ENCODE results near the gene CAV2. TPM values are rescaled to one million over a fixed set of nuclear protein-coding genes. Genes with fewer than 3 reads are reported as not detected.

The CAV2 gene, protein sequence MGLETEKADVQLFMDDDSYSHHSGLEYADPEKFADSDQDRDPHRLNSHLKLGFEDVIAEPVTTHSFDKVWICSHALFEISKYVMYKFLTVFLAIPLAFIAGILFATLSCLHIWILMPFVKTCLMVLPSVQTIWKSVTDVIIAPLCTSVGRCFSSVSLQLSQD
- total RNA-seq (2022) (155 and 171 TPM in 2 replicates), Bru-seq, nascent RNA (percentile 96 among the genes with signal in this experiment), BruChase-seq, experiment 1, labeled RNA remaining after a 6-hour chase (percentile 99 among the genes with signal in this experiment), BruChase-seq, experiment 2, labeled RNA remaining after a 2-hour chase (percentile 98 among the genes with signal in this experiment)
- long read RNA-seq, transcript CAV2-214 (2 exons, 787 nt), result minor isoform, 5 of 621 reads
- long read RNA-seq, transcript CAV2-201 (3 exons, 3,301 nt), result major isoform, 593 of 621 reads
- long read RNA-seq, partial matches to known transcripts, result 1 of 621 reads
- long read RNA-seq, other reads (novel, unspliced or antisense), result 18 of 621 reads

GRCh38 chr7:116499168-116500077 is at the start of gene CAV2:
TSS of gene CAV2 (plus strand) at chr7:116499738. CDS start at chr7:116499782, 44 bp downstream.
- ChIA-PET CTCF (interaction anchor here (0.5 to 2.7 kb wide), 9 partner anchors 13 to 240 kb away, joined by 3 to 20 read pairs (median 3); no protein-coding TSS in a partner anchor), POLR2A (interaction anchor here (0.7 to 14.6 kb wide), 26 partner anchors 11 to 287 kb away, joined by 3 to 241 read pairs (median 4); partner anchors contain the start of genes CAV1, MET and TES)
- DNase-seq (ENCODE audit: unreplicated experiment), result peak; percentile 86
- peak within 1 kb of the TSS; percentile 87 for H3K4me3 Mint-ChIP-seq (ENCODE audit: unreplicated experiment)
- intact Hi-C loops (cut with micrococcal nuclease), result loop anchor here (1.0 to 5.0 kb wide), 6 partner anchors 27 to 239 kb away; no protein-coding TSS in a partner anchor
- no peaks in the 10 kb centered on the region for H3K9me3 Mint-ChIP-seq (ENCODE audit: unreplicated experiment)
- H3K27ac Mint-ChIP-seq (ENCODE audit: low read depth, unreplicated experiment), result peak within 1 kb of the TSS; percentile 90
- peaks cover 32% of the 10 kb centered on the region for H3K4me1 Mint-ChIP-seq (ENCODE audit: insufficient read depth, unreplicated experiment)
- BruUV-seq (replicated peaks), result no TSS peak
- no peaks in the 10 kb centered on the region for H3K27me3 Mint-ChIP-seq (ENCODE audit: insufficient read depth, unreplicated experiment)
- TF ChIP-seq, protein P1, sequence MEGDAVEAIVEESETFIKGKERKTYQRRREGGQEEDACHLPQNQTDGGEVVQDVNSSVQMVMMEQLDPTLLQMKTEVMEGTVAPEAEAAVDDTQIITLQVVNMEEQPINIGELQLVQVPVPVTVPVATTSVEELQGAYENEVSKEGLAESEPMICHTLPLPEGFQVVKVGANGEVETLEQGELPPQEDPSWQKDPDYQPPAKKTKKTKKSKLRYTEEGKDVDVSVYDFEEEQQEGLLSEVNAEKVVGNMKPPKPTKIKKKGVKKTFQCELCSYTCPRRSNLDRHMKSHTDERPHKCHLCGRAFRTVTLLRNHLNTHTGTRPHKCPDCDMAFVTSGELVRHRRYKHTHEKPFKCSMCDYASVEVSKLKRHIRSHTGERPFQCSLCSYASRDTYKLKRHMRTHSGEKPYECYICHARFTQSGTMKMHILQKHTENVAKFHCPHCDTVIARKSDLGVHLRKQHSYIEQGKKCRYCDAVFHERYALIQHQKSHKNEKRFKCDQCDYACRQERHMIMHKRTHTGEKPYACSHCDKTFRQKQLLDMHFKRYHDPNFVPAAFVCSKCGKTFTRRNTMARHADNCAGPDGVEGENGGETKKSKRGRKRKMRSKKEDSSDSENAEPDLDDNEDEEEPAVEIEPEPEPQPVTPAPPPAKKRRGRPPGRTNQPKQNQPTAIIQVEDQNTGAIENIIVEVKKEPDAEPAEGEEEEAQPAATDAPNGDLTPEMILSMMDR (IDR thresholded peaks at IDR 0.05; ENCODE audit: unreplicated experiment), result no peak
- peaks cover 16% of the 10 kb centered on the region for H3K36me3 Mint-ChIP-seq (ENCODE audit: insufficient read depth, unreplicated experiment)

- H3K4me3 Mint-ChIP-seq (ENCODE audit: unreplicated experiment), result no peak overlapping the region
- no peak overlapping the region for H3K27ac Mint-ChIP-seq (ENCODE audit: low read depth, unreplicated experiment)
- H3K27me3 Mint-ChIP-seq (ENCODE audit: insufficient read depth, unreplicated experiment), result no peaks in the 10 kb centered on the region
- BruUV-seq (replicated peaks), result no TSS peak
- DNase-seq (ENCODE audit: unreplicated experiment), result no peak
- intact Hi-C loops (cut with micrococcal nuclease), result no loop called here
- ChIA-PET CTCF (interaction anchor here (0.7 kb wide), 1 partner anchor 223 kb away, joined by 4 read pairs; no protein-coding TSS in a partner anchor), POLR2A (interaction anchor here (0.6 to 0.9 kb wide), 3 partner anchors 55 to 120 kb away, joined by 3 read pairs; no protein-coding TSS in a partner anchor)
- H3K9me3 Mint-ChIP-seq (ENCODE audit: unreplicated experiment), result no peaks in the 10 kb centered on the region
- H3K36me3 Mint-ChIP-seq (ENCODE audit: insufficient read depth, unreplicated experiment), result no peaks in the 10 kb centered on the region
- TF ChIP-seq, protein P1 (IDR thresholded peaks at IDR 0.05; ENCODE audit: unreplicated experiment), result no peak
- peaks cover 22% of the 10 kb centered on the region for H3K4me1 Mint-ChIP-seq (ENCODE audit: insufficient read depth, unreplicated experiment)
Observed at GRCh38 chr7:116449950-116450349, 49.6 kb upstream of the CAV2 start.

GRCh38 chr7:116451957-116452729 is 47.4 kb upstream of the CAV2 start:
- CTCF ChIA-PET, result interaction anchor here (0.5 to 1.3 kb wide), 6 partner anchors 10 to 195 kb away, joined by 3 to 6 read pairs (median 3); no protein-coding TSS in a partner anchor
- DNase-seq (ENCODE audit: unreplicated experiment), result no peak
- Mint-ChIP-seq H3K27ac (ENCODE audit: low read depth, unreplicated experiment) (no peak overlapping the region), H3K27me3 (ENCODE audit: insufficient read depth, unreplicated experiment) (no peaks in the 10 kb centered on the region), H3K9me3 (ENCODE audit: unreplicated experiment) (no peaks in the 10 kb centered on the region), H3K4me3 (ENCODE audit: unreplicated experiment) (no peak overlapping the region), H3K4me1 (ENCODE audit: insufficient read depth, unreplicated experiment) (peaks cover 19% of the 10 kb centered on the region), H3K36me3 (ENCODE audit: insufficient read depth, unreplicated experiment) (no peaks in the 10 kb centered on the region)
- intact Hi-C loops (cut with micrococcal nuclease), result no loop called here
- POLR2A ChIA-PET, result interaction anchor here (1.7 kb wide), 1 partner anchor 9 kb away, joined by 11 read pairs; no protein-coding TSS in a partner anchor
- BruUV-seq (replicated peaks), result no TSS peak
- TF ChIP-seq, protein P1 (IDR thresholded peaks at IDR 0.05; ENCODE audit: unreplicated experiment), result no peak
